COLO668 (cell line): ENCODE measurements around the gene CSMD2.

ENCODE experiments used
- DNase-seq: peaks from one replicate; lab custom pipeline; 2025; ENCODE audit not compliant: unreplicated experiment; lab: John Stamatoyannopoulos, UW

The CSMD2 gene

GRCh38 chr1:33721301-33721815 is 443.7 kb downstream of the CSMD2 start:
- DNase-seq, result no peak

- no peak for DNase-seq
Measured at GRCh38 chr1:33719771-33720670, 445.0 kb downstream of the CSMD2 start.

- no peak for DNase-seq
Measured at GRCh38 chr1:33719326-33719725, 445.7 kb downstream of the CSMD2 start.

- no peak for DNase-seq
Measured at GRCh38 chr1:33718186-33718585, 446.8 kb downstream of the CSMD2 start.

GRCh38 chr1:33716976-33717688 is 447.9 kb downstream of the CSMD2 start:
- DNase-seq, result no peak

- no peak for DNase-seq
Measured at GRCh38 chr1:33715195-33715811, 449.7 kb downstream of the CSMD2 start.

DNA sequence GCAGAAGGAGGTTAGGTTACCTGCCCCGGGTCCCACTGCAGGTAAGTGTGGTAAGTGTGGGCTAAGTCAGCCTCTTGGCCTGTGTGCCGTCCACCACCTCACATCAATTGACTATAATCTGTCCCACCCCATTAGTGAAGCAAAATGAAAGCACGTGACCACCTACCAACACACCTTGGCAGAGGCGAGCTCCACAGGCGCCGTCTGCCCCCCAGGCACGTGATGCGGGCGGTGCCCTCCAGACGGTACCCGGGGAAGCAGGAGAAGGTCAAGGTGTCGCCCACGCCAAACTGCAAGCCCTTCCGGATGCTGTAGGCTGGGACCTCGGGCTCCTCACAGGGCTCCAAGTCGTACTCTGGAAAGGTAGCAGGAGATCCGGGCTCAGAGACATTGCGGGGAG is 450.6 kb downstream of the CSMD2 start:
- no peak for DNase-seq

DNA sequence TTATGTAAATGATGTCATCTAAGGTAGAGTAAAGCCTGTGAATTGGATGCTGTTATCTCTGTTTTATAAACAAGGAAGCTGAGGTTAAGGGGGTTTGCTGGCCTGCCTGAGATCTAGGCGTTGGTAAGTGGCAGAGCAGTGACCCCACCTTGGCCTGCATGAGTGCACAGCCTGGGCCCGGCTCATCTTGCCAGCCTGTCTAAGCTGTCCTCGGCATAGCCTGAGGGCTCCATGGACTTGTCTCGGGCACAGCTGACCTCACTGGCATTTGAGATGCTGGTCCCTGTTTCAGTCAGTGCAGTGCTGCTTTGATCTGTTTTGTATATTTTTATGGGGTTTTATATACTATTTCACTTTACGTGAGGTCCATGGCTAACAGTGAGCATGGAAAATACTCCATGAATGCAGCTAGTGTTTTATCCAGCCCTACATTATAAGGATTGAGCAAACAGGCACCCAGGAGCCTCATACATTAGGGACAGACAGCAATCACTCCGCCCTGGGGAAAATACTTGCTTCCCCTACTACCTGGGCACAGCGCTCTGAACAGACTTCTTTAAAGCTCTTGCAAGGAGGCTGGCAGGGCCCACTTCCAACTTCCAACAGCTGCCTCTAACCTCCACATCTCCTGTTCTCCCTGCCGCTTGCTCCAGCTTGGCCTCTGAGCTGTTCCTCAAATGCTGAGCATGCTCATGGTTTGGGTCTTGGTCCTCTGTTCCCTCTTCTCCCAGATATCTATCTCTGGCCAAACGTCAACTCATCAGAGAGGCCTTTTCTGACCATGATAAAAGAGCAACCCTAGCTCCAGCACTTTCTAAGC is 451.8 kb downstream of the CSMD2 start:
- no peak for DNase-seq

- DNase-seq, result no peak
Measured at GRCh38 chr1:33712186-33712585, 452.8 kb downstream of the CSMD2 start.

DNA sequence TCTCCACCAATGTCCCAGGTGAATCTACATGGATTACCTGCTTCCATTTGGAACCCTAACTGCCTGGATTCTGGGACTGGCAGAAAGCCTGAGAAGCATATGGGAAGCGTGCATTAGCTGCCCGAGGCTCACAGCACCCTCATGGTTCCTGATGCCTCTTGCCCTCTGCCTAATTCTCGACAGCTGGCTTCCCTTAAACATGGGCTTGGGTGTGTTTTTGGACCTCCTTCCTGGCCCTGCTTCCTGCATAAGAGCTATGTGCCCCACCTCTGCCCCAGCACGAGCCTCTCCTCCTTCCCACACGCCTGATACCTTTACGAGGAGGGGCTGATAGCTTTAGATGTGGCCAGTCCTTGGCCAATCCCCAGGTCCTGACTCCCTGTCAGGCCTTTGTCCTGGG is 453.5 kb downstream of the CSMD2 start:
- DNase-seq, result no peak

DNA sequence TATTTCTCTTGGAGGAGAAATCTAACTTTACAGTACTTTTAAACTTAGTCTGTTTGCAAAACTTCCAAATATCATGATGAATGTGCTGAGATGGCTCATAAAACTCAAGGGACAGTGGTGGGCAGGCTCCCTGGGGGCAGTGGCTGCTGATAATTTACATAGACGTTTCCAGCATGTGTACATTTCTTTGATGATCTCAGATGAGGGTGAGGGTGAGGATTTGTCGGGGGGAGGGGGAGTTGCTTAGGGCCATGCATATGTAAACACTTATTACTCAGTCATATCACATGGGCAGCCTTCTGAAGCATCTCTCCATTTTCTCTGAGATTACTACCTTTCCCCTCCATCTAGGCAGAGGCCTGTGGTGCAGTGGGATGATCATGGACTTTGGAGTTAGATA is 454.1 kb downstream of the CSMD2 start:
- DNase-seq, result no peak

- DNase-seq, result no peak
Measured at GRCh38 chr1:33709783-33710718, 455.0 kb downstream of the CSMD2 start.

DNA sequence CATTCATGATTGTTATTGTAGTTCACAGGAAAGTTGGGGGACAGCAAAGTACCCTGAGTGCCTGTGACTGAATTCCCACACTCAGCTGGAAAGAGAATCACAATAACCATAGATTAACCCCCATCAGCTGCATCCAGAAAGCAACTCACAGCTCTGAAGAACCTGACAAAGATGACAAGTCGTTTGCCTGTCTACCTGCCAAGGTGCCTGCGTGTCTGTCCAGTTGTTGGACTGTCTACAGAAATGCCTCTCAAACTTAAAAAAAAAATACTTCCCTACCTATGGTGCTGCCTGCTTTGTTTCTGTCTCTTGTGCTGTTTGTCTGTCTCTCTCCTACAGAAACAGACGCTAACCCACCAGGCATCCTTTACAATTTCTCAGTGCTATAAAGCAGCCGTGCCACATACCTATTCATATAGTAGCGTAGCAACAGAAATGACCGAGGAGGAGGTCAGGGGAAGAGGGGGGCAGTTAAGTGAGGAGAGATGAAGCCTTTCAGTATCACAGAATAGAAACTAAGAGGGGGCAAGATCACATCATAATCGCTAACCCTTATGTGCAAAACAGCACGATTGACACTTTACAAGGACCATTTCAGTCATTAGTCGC is 455.8 kb downstream of the CSMD2 start:
- DNase-seq, result no peak

GRCh38 chr1:33706634-33707255 is 458.3 kb downstream of the CSMD2 start:
- DNase-seq, result no peak

GRCh38 chr1:33703464-33703863 is 461.6 kb downstream of the CSMD2 start:
- DNase-seq, result no peak

DNA sequence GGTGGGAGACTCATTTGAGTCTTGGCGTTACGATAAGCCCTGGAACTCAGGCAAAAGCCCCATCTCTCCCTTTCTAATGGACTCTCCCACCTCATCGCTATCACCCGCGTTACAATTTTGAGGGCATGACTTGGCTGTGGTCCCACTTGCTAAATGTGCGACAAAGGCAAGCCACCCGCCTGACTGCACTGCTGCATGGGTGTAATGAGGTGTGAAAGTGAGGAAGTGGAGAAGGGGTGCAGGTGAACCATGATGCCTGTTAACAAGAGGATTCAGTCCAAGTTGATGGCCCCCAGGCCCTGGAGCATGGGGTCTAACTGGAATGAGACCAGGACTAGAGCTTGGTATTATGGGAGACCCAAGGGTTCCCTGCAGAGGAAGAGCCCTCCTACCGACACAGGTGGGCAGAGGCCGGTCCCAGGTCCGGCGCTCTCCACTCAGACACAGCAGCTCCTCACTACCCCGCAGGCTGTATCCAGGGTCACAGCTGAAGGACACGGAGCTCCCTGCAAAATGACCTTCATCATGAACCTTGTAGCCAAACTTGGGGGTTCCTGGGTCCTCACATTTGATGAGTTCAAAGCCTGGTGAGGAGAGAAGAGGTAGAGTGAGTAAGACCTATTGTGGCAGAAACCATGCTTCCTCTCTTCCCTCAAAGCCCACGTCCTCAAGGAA is 466.5 kb downstream of the CSMD2 start:
- DNase-seq, result no peak

DNA sequence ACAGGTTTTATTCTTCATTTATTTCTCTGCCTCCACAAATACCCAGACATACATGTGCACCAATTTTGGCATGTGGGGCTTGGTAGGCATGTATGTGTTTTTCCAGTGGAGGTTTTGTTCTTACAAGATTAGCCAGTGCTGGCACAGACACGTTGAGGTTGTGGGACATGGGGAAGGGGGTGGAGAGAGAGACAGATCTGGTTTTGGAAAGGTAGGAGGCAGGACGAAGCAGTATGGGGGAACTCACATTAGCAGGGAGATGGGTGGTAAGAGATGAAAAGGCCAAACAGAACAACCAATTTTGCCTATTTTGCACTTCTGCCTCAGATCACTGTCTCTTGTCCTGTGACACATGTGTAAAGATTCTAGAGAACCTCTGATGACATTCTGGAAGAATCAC is 467.2 kb downstream of the CSMD2 start:
- DNase-seq, result no peak

DNA sequence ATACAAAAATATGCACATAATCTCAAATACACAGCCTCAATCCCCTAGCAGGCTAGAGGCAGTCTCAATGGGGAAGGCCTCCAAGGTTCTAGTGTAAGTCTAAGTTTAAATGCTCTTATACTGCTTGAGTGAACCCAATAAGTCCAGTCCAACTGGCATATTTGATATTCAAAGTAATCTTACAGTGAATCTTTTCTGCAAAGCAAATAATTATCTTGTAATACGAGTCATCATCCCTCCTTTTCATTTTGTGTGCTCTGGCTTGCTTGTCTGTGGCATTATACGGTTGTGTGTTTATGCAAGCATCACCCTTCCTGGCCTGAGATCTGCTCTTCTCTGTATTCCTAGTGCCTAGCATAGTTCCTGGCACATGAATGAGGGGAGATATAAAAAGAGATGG is 468.1 kb downstream of the CSMD2 start:
- no peak for DNase-seq
